H9 (cell line): ENCODE measurements around the gene ALKBH8. TPM values are rescaled to one million over a fixed set of nuclear protein-coding genes. Genes with fewer than 3 reads are reported as not detected.

Experiments
- DNase-seq: peaks from one replicate; pipeline ENCODE4 v3.0.0-alpha.2; 2017
- H2AFZ ChIP-seq: one replicate; pipeline ENCODE4 v1.6.1; 2013; ENCODE audit warnings: mild to moderate bottlenecking, low read length, control low read depth, moderate library complexity
- H2AK5ac ChIP-seq: 2 replicates; pipeline ENCODE4 v1.6.1; 2013; ENCODE audit warnings: low read length, control low read depth, mixed read lengths; ENCODE audit not compliant: insufficient read length
- H2BK120ac ChIP-seq: one replicate; pipeline ENCODE4 v1.6.1; 2013; ENCODE audit warnings: low read depth, mild to moderate bottlenecking, low read length, control low read depth, inconsistent platforms; ENCODE audit not compliant: poor library complexity, severe bottlenecking
- H2BK12ac ChIP-seq: 2 replicates; pipeline ENCODE4 v1.6.1; 2013; ENCODE audit warnings: low read length, control low read depth, mixed read lengths, low read depth; ENCODE audit not compliant: insufficient read length
- H2BK15ac ChIP-seq: 2 replicates; pipeline ENCODE4 v1.6.1; 2013; ENCODE audit warnings: low read depth, low read length, control low read depth
- H2BK20ac ChIP-seq: one replicate; pipeline ENCODE4 v1.6.1; 2013; ENCODE audit warnings: low read depth, mild to moderate bottlenecking, low read length, control low read depth, inconsistent platforms; ENCODE audit not compliant: poor library complexity, severe bottlenecking
- H2BK5ac ChIP-seq: 2 replicates; pipeline ENCODE4 v1.6.1; 2013; ENCODE audit warnings: low read length, control low read depth, mixed read lengths; ENCODE audit not compliant: insufficient read length
- H3K14ac ChIP-seq: 2 replicates; pipeline ENCODE4 v1.6.1; 2013; ENCODE audit warnings: low read length, control low read depth; ENCODE audit not compliant: insufficient read depth
- H3K18ac ChIP-seq: 2 replicates; pipeline ENCODE4 v1.6.1; 2013; ENCODE audit warnings: low read depth, mild to moderate bottlenecking, mixed read lengths, low read length, control low read depth; ENCODE audit not compliant: insufficient read length
- H3K23ac ChIP-seq: 2 replicates; pipeline ENCODE4 v1.6.1; 2013; ENCODE audit warnings: low read length, control low read depth, mixed read lengths, low read depth; ENCODE audit not compliant: insufficient read length
- H3K23me2 ChIP-seq: 2 replicates; pipeline ENCODE4 v1.6.1; 2013; ENCODE audit warnings: low read depth, mild to moderate bottlenecking, mixed read lengths, low read length, control low read depth; ENCODE audit not compliant: insufficient read length, poor library complexity, severe bottlenecking
- H3K27ac ChIP-seq: 2 replicates; pipeline ENCODE4 v1.5.1; 2013; ENCODE audit warnings: low read length, control low read depth, mixed read lengths, low read depth; ENCODE audit not compliant: insufficient read length
- H3K27me3 ChIP-seq: 2 replicates; pipeline ENCODE4 v1.6.1; 2013; ENCODE audit warnings: low read length, control low read depth, inconsistent platforms; ENCODE audit not compliant: insufficient read depth
- H3K4ac ChIP-seq: 2 replicates; pipeline ENCODE4 v1.6.1; 2013; ENCODE audit warnings: low read depth, mild to moderate bottlenecking, control low read depth, inconsistent platforms, low read length, moderate library complexity
- H3K4me1 ChIP-seq: 2 replicates; pipeline ENCODE4 v1.6.1; 2013; ENCODE audit warnings: low read length, control low read depth, inconsistent platforms; ENCODE audit not compliant: insufficient read depth
- H3K4me2 ChIP-seq: 2 replicates; pipeline ENCODE4 v1.6.1; 2013; ENCODE audit warnings: low read length, control low read depth, mixed read lengths; ENCODE audit not compliant: insufficient read length, insufficient read depth
- H3K56ac ChIP-seq: 2 replicates; pipeline ENCODE4 v1.6.1; 2013; ENCODE audit warnings: low read depth, mild to moderate bottlenecking, mixed read lengths, low read length, control low read depth; ENCODE audit not compliant: insufficient read length
- H3K79me1 ChIP-seq: 2 replicates; pipeline ENCODE4 v1.6.1; 2013; ENCODE audit warnings: low read depth, mild to moderate bottlenecking, moderate library complexity, low read length, control low read depth, inconsistent platforms; ENCODE audit not compliant: insufficient read depth, poor library complexity, severe bottlenecking
- H3K79me2 ChIP-seq: 2 replicates; pipeline ENCODE4 v1.6.1; 2013; ENCODE audit warnings: low read length, control low read depth, inconsistent platforms; ENCODE audit not compliant: insufficient read depth
- H3K9ac ChIP-seq: 2 replicates; pipeline ENCODE4 v1.6.1; 2013; ENCODE audit warnings: low read length, control low read depth, mixed read lengths; ENCODE audit not compliant: insufficient read length; ENCODE audit errors: extremely low read depth
- H3K9me3 ChIP-seq: one replicate; pipeline ENCODE4 v1.6.1; 2013; ENCODE audit warnings: low read depth, low read length, inconsistent platforms; ENCODE audit not compliant: control insufficient read depth
- H3T11ph ChIP-seq: one replicate; pipeline ENCODE4 v1.6.1; 2013; ENCODE audit warnings: mild to moderate bottlenecking, low read length, control low read depth, inconsistent platforms
- H4K20me1 ChIP-seq: one replicate; pipeline ENCODE4 v1.6.1; 2013; ENCODE audit not compliant: control insufficient read depth, insufficient read length, insufficient read depth
- H4K5ac ChIP-seq: 2 replicates; pipeline ENCODE4 v1.6.1; 2013; ENCODE audit warnings: low read depth, mild to moderate bottlenecking, mixed read lengths, low read length, control low read depth; ENCODE audit not compliant: insufficient read length
- H4K8ac ChIP-seq: replicated peaks from 2 replicates; pipeline ENCODE4 v1.6.1; 2013; ENCODE audit warnings: low read length, control low read depth, mixed read lengths, low read depth; ENCODE audit not compliant: insufficient read length
- H4K91ac ChIP-seq: 2 replicates; pipeline ENCODE4 v1.6.1; 2013; ENCODE audit warnings: low read depth, mild to moderate bottlenecking, moderate library complexity, mixed read lengths, low read length, control low read depth; ENCODE audit not compliant: insufficient read length
- H3K27ac Mint-ChIP-seq, 3 experiments: 2 replicates in 2 of 3; 3 replicates in 1 of 3; pipeline ENCODE4 v1.8.0; 2020 to 2021; ENCODE audit warnings: mixed read lengths in 3 of 3, mild to moderate bottlenecking in 1 of 3, moderate library complexity in 1 of 3
- H3K27me3 Mint-ChIP-seq: 2 replicates; pipeline ENCODE4 v1.8.0; 2021; ENCODE audit warnings: low read depth, mild to moderate bottlenecking, moderate library complexity, mixed read lengths
- H3K36me3 Mint-ChIP-seq, 3 experiments: 2 replicates in 2 of 3; 3 replicates in 1 of 3; pipeline ENCODE4 v1.8.0; 2020 to 2021; ENCODE audit warnings: low read depth in 3 of 3, mixed read lengths in 3 of 3; ENCODE audit not compliant: insufficient read depth in 1 of 3
- H3K4me1 Mint-ChIP-seq, 2 experiments: 2 replicates each; pipeline ENCODE4 v1.8.0; 2020; ENCODE audit warnings: mixed read lengths in 2 of 2
- H3K4me3 Mint-ChIP-seq, 2 experiments: 2 replicates in 1 of 2; 3 replicates in 1 of 2; pipeline ENCODE4 v1.8.0; 2020 to 2021; ENCODE audit warnings: mild to moderate bottlenecking in 2 of 2, mixed read lengths in 2 of 2, moderate library complexity in 1 of 2
- H3K9me3 Mint-ChIP-seq, 2 experiments: 2 replicates in 1 of 2; 3 replicates in 1 of 2; pipeline ENCODE4 v1.8.0; 2020; ENCODE audit warnings: mild to moderate bottlenecking in 2 of 2, mixed read lengths in 2 of 2, moderate library complexity in 1 of 2
- CTCF ChIP-seq: fragments of 200-600 bp; sonication (generic); conservative IDR thresholded peaks from 3 replicates; pipeline ENCODE4 v1.8.0; 2021; ENCODE audit warnings: antibody characterized with exemption, mild to moderate bottlenecking
- WGBS: extraction: QIAGEN DNeasy Blood & Tissue Kit; methylation state at CpG from one replicate; pipeline ENCODE4 v1.1.7; 2013; ENCODE audit warnings: missing lambda C conversion rate, low lambda C conversion rate, mixed read lengths; ENCODE audit not compliant: insufficient read length; ENCODE audit errors: extremely low coverage; 5-methylcytosine and 5-hydroxymethylcytosine counted together
- total RNA-seq: library from RNA; stranded (reverse); gene quantifications from 2 replicates; pipeline ENCODE4 v1.2.1, GENCODE V29; 2021

Gene ALKBH8
- total RNA-seq, 1 experiment from 2014 or later, result 12.7 TPM

DNA sequence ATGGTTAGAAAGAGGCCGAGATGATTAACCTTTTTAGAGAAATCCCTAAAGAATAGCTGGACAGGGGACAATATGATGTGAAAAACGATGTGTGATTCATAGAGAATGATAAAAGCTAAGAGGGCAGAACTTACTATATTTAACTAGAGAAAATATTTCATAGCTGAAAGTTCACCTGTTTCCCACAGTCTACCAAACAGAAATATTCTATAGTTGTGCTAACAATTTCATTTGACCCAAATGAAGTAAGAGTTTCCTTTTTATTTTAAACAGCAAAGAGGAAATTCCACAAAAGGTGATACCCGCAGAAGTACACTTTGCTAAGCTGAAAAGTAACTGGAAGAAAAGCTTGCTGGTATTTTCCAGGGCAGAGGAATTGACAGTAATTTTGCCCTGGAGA is 26.7 kb downstream of the ALKBH8 start:
- no peak overlapping the region for H3K4me3 Mint-ChIP-seq
- DNase-seq, result no peak

More for the DNA sequence above, 26.7 kb downstream of the ALKBH8 start:
- no peak overlapping the region for H2BK15ac ChIP-seq
- no peak overlapping the region for H3K4me2 ChIP-seq
- H3K27ac Mint-ChIP-seq, result no peak overlapping the region
- H3K23me2 ChIP-seq, result no peaks in the 10 kb centered on the region
- H4K91ac ChIP-seq, result no peak overlapping the region
- H3K4ac ChIP-seq, result no peak overlapping the region
- H2BK5ac ChIP-seq, result no peak overlapping the region
- H3K4me1 Mint-ChIP-seq, result no peaks in the 10 kb centered on the region
- no peak overlapping the region for H3K27ac ChIP-seq
- no peak for TF ChIP-seq CTCF
- H3K23ac ChIP-seq, result no peak overlapping the region
- no peak overlapping the region for H2AFZ ChIP-seq
- no peak overlapping the region for H4K8ac ChIP-seq
- H3K4me1 ChIP-seq, result no peaks in the 10 kb centered on the region
- no peaks in the 10 kb centered on the region for H4K20me1 ChIP-seq
- peaks cover 13 to 34% (median 22%) of the 10 kb centered on the region in 3 experiments for H3K36me3 Mint-ChIP-seq
- no CpG with 5 or more reads among the region's 3 CpGs for WGBS
- no peaks in the 10 kb centered on the region for H3K79me1 ChIP-seq
- H2BK12ac ChIP-seq, result no peak overlapping the region
- H3K9me3 ChIP-seq, result no peaks in the 10 kb centered on the region
- no peak overlapping the region for H3K14ac ChIP-seq
- no peaks in the 10 kb centered on the region for H3K27me3 Mint-ChIP-seq
- no peak overlapping the region for H3K9ac ChIP-seq
- no peak overlapping the region for H2AK5ac ChIP-seq
- H3K79me2 ChIP-seq, result no peaks in the 10 kb centered on the region
- H4K5ac ChIP-seq, result no peak overlapping the region
- H2BK120ac ChIP-seq, result no peak overlapping the region
- no peaks in the 10 kb centered on the region; a peak in 2 of 5 replicates for H3K9me3 Mint-ChIP-seq
- no peak overlapping the region for H3T11ph ChIP-seq
- H3K56ac ChIP-seq, result no peak overlapping the region
- no peaks in the 10 kb centered on the region for H3K27me3 ChIP-seq
- H2BK20ac ChIP-seq, result no peak overlapping the region
- no peak overlapping the region for H3K18ac ChIP-seq
